GM21447 (cell line): ENCODE results near the gene HSPA6.
"Not testable (repeated sequence)": the region's sequence is repeated elsewhere in the genome, so short reads cannot be mapped to it uniquely, and the experiment has no call there.

ENCODE experiments used
- ATAC-seq: cut with Tn5 transposase; IDR thresholded peaks from one replicate; pipeline ENCODE4 v1.9.1; 2021; ENCODE audit not compliant: unreplicated experiment

The HSPA6 gene

GRCh38 chr1:161502641-161503393 lies 21.5 kb upstream of the HSPA6 start:
- no peak for ATAC-seq

GRCh38 chr1:161503394-161503748 lies 21.0 kb upstream of the HSPA6 start:
- no peak for ATAC-seq

DNA sequence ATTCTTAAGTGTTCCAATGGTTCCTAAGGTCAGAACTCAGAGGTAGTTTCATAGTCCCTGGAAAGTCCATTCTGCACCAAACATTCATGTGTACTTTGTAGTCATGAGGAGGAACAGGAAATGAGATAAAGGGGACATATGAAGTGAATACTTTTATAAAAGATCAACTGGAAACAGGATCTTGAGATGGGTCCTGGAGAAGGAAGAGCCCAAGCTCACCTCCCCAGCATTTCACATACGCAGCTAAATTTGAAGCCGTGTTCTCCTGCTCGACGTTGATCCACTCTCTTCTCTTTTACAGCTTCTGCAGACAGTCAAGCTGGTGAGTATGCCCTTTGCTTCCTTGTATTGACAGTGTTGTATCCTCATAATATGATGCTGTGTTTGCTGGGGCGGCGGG lies 18.7 kb upstream of the HSPA6 start:
- ATAC-seq, result no peak

GRCh38 chr1:161506336-161507223 lies 17.8 kb upstream of the HSPA6 start:
- ATAC-seq, result no peak

DNA sequence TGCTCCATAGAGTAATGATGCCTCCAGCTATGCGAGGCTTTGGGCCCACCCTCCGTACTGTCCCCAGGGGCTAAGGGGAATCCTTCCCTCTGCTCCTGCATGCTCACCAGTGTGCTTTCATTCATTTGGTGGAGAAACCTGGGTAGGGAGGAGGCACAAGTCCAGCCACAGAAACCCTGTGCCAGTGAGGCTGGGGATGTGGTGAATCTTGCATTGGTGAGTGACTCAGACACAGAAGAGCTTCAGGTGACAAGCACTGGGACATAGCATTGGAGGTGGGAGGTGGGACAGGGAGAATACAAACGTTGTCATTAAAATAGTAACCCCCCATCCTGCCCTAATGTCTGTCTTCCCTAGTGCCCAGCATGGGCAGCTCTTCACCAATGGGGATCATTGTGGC lies 13.9 kb upstream of the HSPA6 start:
- no peak for ATAC-seq

DNA sequence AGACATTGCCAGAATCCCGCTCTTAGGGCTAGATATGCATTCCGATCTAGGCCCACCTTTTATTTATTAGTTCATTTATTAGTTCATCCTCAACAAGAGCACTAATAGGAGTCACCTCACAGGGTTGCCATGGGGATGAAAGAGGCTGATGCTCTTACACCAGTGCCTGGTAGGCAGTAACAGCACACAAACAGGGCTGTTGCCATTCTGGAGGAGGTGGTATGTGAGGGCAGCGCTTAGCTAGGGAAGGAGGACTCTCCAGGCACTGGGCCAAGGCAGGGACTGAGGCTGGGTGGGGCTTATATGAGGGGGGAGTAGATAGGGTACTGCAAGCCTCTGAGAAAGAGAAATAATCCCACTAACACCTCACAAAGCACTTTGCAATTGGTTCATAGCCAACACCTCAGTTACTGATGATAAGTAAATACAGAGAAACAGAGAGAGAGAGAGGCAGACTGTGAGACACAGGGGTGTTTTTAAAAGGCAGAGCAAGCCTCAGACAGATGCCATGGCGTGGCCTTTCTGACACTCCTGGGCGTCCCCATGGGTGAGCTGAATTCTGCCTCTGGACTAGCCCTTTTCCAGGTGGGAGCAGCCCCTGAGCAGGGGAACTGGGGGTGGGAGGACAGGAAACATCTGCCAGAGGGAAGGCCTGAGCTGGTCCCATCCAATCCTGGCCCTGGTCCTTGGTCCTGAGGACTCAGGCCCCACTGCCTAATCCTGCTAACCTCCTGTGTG lies 13.2 kb upstream of the HSPA6 start:
- ATAC-seq, result no peak

DNA sequence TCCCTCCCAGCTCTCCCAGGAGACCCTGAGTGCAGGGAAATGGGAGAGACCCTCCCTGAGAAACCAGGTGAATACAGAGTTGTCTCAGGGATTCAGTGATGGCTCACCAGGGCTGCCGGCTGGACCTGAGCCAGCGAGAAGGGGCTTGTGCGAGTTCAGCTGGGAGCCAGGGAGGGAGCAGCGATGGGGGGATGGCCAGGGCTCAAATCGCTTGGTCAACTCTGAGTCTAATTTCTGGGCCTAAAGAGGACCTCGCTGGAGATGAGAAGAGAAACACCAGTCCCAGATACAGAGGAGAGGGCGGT lies 12.6 kb upstream of the HSPA6 start:
- ATAC-seq, result no peak

DNA sequence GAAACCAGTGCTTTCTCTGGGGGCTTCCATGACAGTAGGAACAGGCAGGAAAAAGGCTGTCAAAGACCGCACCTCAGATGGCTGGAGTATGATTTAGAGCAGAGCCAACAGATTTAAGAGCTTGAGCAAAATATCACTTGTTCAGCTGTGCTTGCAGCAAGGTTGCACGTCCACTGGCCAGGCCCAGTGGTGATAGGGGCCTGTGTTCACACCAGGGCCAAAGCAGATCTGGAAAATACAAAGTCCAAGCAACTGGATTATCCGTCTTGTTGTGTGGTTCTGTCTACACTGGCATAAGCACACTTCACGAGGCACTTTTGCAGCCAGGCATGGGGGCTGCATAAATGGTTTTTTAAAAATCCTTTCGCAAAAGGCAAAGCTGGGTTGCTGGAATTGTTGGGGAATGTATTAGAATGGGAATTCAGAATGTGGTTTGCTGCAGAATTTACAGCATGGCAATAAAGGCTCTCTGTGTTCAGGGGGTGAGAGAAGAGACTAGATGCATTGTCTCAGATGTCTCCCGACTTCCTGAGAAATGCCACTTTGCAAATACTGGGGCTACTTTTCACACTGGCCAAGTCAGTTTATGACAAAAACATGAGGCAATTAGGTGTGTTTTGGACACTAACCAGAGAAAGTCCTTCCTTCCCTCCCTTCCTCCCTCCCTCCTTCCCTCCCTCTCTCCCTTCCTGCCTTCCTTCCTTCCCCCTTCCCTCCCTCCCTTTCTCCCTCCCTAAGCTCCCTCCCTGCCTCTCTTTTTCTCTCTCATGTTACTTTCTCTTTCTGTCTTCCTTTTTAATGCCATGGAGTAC lies 11.5 kb upstream of the HSPA6 start:
- not testable (repeated sequence) for ATAC-seq

DNA sequence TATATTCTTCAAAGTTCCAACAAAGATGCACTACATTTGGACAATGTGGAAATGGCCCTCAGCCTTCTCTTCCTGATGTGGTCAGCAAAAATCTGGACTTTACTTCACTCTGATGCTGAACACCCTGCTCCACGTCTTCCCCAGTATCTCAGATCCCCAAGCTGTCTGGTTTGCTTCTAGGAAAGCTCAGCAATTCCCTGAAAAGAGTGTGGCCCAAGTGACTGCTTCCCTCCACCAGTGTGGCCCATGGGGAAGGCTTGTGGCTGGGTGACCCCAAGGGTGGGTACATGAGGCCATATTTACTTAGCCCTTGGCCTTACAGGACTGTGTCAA lies 10.9 kb upstream of the HSPA6 start:
- ATAC-seq, result not testable (repeated sequence)

GRCh38 chr1:161513953-161514352 lies 10.4 kb upstream of the HSPA6 start:
- not testable (repeated sequence) for ATAC-seq

GRCh38 chr1:161523041-161523816 lies 1.1 kb upstream of the HSPA6 start:
- not testable (repeated sequence) for ATAC-seq

DNA sequence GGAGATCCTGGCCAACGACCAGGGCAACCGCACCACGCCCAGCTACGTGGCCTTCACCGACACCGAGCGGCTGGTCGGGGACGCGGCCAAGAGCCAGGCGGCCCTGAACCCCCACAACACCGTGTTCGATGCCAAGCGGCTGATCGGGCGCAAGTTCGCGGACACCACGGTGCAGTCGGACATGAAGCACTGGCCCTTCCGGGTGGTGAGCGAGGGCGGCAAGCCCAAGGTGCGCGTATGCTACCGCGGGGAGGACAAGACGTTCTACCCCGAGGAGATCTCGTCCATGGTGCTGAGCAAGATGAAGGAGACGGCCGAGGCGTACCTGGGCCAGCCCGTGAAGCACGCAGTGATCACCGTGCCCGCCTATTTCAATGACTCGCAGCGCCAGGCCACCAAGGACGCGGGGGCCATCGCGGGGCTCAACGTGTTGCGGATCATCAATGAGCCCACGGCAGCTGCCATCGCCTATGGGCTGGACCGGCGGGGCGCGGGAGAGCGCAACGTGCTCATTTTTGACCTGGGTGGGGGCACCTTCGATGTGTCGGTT lies 477 bp downstream of the HSPA6 start:
- ATAC-seq, result peak; percentile 24

DNA sequence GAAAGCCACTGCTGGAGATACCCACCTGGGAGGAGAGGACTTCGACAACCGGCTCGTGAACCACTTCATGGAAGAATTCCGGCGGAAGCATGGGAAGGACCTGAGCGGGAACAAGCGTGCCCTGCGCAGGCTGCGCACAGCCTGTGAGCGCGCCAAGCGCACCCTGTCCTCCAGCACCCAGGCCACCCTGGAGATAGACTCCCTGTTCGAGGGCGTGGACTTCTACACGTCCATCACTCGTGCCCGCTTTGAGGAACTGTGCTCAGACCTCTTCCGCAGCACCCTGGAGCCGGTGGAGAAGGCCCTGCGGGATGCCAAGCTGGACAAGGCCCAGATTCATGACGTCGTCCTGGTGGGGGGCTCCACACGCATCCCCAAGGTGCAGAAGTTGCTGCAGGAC lies 981 bp downstream of the HSPA6 start:
- not testable (repeated sequence) for ATAC-seq

DNA sequence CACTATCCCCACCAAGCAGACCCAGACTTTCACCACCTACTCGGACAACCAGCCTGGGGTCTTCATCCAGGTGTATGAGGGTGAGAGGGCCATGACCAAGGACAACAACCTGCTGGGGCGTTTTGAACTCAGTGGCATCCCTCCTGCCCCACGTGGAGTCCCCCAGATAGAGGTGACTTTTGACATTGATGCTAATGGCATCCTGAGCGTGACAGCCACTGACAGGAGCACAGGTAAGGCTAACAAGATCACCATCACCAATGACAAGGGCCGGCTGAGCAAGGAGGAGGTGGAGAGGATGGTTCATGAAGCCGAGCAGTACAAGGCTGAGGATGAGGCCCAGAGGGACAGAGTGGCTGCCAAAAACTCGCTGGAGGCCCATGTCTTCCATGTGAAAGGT lies 1.6 kb downstream of the HSPA6 start:
- ATAC-seq, result not testable (repeated sequence)

- not testable (repeated sequence) for ATAC-seq
Measured at GRCh38 chr1:161528550-161528949, 4.2 kb downstream of the HSPA6 start.

DNA sequence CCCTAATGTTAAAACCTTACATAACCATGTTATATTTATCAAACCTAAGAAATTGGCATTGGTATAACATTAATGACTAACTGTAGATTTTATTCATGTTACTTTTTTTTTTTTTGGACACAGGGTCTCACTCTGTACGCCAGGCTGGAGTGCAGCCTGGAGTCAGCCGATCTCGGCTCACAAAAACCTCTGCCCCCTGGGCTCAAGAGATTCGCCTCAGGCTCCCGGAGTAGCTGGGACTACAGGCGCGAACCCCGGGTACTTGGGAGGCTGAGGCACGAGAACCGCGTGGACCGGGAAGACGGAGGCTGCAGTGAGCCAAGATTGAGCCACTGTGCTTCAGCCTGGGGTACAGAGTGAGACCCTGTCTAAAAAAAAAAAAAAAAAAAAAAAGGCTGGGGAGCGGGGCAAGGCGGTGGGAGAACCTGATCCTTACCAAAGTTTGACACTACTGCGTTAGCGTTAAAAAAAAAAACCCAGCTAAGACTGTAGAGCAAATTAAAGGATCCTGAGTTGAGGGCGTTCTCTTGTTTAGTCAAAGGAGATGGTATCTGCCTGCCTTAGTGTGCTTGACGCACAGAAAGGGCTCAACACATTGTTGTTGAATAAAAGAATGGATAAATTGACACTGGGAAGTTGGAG lies 5.2 kb downstream of the HSPA6 start:
- not testable (repeated sequence) for ATAC-seq

- peak; percentile 37 for ATAC-seq
Measured at GRCh38 chr1:161530158-161530557, 5.8 kb downstream of the HSPA6 start.

DNA sequence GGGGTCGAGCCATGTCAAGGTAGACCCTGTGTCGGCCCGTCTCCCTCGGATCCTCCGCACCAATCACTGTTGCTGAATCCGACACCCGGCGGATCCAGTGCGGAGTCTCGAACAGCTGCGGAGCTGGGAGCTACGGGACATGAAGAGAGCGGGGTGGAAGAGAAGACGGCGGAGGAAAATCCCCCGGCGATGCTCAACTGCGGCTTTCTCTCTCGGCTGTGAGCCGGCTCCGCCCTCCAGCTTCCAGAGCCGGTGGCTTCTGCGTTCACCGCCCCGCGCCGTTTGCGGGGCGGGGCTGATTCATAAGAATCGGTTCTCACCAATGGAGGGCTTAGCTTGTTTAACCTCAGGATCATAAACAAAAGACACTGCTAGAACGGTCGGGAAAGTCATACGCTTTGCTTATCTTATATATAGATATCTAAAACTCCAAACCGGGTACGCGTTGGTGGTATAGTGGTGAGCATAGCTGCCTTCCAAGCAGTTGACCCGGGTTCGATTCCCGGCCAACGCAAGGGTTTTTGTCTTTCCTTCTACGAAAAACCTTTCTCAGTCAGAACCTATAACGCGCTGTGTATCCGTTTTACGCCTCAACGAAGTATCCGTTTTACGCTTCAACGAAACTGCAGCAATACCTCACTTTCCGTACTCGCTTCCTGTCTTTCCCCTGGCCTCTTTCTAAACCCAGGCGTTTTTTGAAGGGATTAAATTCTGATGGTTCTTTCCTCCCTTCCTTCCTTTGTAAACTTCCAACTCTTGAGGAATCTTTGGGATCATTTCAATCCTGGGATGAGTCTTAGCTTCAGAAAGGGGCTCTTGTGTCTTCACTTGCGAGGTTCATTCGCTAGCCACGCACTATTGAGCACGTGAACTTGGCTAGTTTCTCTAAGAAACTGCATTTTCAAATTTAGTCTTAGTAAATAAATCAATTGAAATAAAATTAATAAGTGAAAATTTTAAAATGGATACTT lies 6.6 kb downstream of the HSPA6 start:
- ATAC-seq, result peak; percentile 64
